ENCODE results near the gene SLC22A7.

SLC22A7 gene, protein sequence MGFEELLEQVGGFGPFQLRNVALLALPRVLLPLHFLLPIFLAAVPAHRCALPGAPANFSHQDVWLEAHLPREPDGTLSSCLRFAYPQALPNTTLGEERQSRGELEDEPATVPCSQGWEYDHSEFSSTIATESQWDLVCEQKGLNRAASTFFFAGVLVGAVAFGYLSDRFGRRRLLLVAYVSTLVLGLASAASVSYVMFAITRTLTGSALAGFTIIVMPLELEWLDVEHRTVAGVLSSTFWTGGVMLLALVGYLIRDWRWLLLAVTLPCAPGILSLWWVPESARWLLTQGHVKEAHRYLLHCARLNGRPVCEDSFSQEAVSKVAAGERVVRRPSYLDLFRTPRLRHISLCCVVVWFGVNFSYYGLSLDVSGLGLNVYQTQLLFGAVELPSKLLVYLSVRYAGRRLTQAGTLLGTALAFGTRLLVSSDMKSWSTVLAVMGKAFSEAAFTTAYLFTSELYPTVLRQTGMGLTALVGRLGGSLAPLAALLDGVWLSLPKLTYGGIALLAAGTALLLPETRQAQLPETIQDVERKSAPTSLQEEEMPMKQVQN

DNA sequence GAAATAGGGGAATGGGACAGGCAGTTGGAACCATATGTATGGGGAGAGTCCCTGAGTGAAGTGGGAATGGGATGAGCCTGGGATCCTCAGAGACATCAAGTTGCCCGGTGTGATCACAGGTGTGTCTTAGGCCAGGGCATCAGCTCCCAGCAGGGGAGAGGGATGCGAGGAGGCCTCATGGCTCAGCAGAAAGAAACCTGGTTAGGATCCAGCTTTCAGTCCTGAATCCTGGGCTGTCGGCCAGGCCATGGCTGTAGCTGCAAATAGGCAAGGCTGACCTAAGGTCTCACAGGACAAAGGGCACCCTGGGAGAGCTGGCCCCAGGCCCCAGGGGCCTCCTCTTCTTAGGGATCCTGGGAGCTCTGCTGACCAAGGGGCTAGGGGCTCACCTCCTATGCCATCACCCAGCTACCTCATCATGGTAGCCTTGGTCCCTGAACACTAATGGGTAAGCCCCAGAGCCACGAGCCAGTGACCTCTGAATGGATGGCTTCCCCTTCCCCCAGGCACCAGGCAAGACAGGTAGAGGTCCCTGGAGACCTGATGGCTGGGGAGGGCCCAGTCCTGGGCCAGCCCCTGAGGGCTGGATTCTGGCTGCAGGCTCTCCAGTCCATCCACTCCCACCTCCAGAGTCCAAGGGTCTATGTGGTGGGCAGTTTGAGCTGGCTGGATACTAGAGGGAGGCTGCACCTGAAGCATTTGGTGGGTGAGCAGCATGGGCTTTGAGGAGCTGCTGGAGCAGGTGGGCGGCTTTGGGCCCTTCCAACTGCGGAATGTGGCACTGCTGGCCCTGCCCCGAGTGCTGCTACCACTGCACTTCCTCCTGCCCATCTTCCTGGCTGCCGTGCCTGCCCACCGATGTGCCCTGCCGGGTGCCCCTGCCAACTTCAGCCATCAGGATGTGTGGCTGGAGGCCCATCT, at the start of gene SLC22A7:
SLC22A7 (plus strand) TSS at position 617 of the 921 bp plus-strand sequence; CDS start at position 716, 99 bp downstream.
- Mint-ChIP-seq H3K9me3 (no peaks in the 10 kb centered on the region), H3K27me3 (ENCODE audit: low read depth) (peaks cover 14% of the 10 kb centered on the region), H3K27ac (no peak within 1 kb of the TSS), H3K4me1 (ENCODE audit: low read depth) (no peaks in the 10 kb centered on the region), H3K36me3 (ENCODE audit: low read depth) (no peaks in the 10 kb centered on the region), H3K4me3 (no peak within 1 kb of the TSS)
- DNase-seq (ENCODE audit: low spot score), result no peak

DNA sequence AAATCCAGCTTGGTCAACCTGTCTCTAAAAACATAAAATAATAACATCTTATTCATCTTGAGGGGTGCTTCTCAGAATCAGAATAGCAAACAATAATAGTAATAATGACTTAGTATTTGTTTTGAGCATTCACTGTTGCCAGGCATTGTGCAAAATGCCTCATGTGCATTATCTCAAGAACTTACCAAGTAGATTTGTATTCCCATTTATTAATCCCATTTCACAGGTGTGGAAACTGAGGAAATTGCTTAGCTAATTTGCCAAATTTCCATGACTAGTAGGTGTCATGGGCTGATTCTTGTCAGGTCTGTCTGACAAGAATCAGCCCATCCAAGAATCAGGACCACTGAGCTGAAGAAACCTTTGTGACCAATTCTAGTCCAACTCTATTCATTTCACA, 49.3 kb upstream of the SLC22A7 start:
- Mint-ChIP-seq H3K4me1 (ENCODE audit: low read depth) (peaks cover 16% of the 10 kb centered on the region), H3K36me3 (ENCODE audit: low read depth) (no peaks in the 10 kb centered on the region), H3K9me3 (no peaks in the 10 kb centered on the region), H3K27ac (no peak overlapping the region), H3K27me3 (ENCODE audit: low read depth) (peaks cover 19% of the 10 kb centered on the region), H3K4me3 (no peak overlapping the region)
- DNase-seq (ENCODE audit: low spot score), result no peak

DNA sequence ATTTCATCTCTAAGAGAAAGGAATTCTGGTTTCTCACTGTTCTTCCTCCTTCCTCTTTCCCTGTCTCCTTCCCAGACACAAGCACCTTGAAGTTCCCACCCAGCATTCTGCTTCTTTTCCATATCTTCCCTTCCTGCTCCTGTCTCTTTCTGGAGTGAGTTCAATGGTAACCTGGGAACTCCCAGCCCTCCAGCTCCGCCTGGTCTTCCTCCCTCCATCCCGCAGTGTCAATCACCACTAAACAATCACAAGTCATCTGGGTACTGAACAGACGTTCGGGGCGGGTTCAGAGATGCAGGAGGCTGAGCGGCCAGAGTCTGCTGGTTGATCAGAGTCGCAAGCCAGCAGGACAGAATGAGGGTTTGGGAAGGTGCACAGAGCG, 47.1 kb upstream of the SLC22A7 start:
- no peak for DNase-seq (ENCODE audit: low spot score)
- Mint-ChIP-seq H3K9me3 (no peaks in the 10 kb centered on the region), H3K27me3 (ENCODE audit: low read depth) (peaks cover 19% of the 10 kb centered on the region), H3K27ac (no peak overlapping the region), H3K4me1 (ENCODE audit: low read depth) (peaks cover 16% of the 10 kb centered on the region), H3K4me3 (no peak overlapping the region), H3K36me3 (ENCODE audit: low read depth) (no peaks in the 10 kb centered on the region)

DNA sequence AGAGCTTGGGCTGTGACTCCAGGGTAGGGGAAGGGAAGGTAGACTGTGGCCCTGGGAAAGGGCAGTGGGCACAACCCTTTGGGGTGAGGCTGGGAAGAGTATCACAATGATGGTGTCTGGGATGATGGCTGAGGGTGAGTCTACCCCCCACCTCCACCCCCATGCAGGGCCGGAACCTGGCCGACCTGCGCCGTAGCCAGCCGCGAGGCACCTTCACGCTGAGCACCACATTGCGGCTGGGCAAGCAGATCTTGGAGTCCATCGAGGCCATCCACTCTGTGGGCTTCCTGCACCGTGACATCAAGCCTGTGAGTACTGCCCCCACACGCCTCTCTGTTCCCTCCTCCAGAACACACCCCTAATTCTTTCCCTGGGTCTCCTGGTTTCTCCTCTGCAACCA, 44.7 kb upstream of the SLC22A7 start:
- peaks cover 16% of the 10 kb centered on the region for H3K27me3 Mint-ChIP-seq (ENCODE audit: low read depth)
- H3K4me1 Mint-ChIP-seq (ENCODE audit: low read depth), result peaks cover 10% of the 10 kb centered on the region
- no peak for DNase-seq (ENCODE audit: low spot score)
- H3K36me3 Mint-ChIP-seq (ENCODE audit: low read depth), result no peaks in the 10 kb centered on the region
- H3K4me3 Mint-ChIP-seq, result no peak overlapping the region
- H3K9me3 Mint-ChIP-seq, result no peaks in the 10 kb centered on the region
- H3K27ac Mint-ChIP-seq, result no peak overlapping the region

DNA sequence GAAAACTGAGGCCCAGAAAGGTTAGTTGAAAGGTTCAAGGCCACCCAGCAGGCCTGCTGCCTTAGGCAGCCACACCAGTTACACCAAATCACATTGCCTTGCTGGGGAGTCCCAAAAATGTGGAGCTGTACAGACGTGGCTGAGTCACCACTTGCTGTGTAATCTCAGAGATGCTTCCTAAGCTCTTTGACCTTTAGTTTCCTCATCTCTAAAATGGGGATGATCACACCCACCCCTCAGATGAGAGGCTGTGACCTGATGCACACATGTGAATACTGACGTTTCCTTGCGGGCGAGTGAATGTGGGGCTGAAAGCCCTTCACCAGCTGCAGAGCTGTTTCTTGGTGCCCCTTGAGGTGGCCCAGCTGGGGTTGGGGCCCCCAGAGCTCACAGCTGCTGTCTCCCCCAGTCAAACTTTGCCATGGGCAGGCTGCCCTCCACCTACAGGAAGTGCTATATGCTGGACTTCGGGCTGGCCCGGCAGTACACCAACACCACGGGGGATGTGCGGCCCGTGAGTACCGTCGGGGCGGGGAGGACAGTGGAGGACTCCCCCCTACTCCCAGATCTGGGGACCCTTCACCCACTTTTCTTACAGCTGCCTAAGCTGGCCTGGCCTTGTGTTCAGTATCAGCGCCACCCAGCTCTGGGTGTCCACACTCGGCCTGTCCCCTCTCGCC, 43.8 kb upstream of the SLC22A7 start:
- Mint-ChIP-seq H3K27ac (no peak overlapping the region), H3K4me3 (no peak overlapping the region), H3K27me3 (ENCODE audit: low read depth) (peaks cover 13% of the 10 kb centered on the region), H3K4me1 (ENCODE audit: low read depth) (peaks cover 10% of the 10 kb centered on the region), H3K36me3 (ENCODE audit: low read depth) (no peaks in the 10 kb centered on the region), H3K9me3 (no peaks in the 10 kb centered on the region)
- DNase-seq (ENCODE audit: low spot score), result peak; percentile 60

DNA sequence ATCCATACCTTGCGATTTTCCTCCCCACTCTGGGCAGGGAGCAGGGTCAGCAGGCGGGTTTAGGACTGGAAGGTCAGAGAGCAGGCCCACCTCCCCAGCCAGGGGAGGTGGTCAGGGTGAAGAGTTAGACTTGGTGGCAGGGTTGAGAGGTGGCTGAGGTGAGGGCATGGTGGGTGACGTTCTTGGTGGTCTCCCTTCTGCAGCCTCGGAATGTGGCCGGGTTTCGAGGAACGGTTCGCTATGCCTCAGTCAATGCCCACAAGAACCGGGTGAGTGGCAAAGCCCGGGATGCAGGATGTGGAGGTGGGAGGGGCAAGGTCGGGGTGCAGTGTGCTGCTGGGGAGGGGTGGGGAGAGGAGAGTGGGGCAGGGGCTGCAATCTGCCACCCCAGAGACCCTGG, 43.2 kb upstream of the SLC22A7 start:
- Mint-ChIP-seq H3K36me3 (ENCODE audit: low read depth) (no peaks in the 10 kb centered on the region), H3K27me3 (ENCODE audit: low read depth) (peaks cover 13% of the 10 kb centered on the region), H3K4me3 (no peak overlapping the region), H3K9me3 (no peaks in the 10 kb centered on the region), H3K27ac (no peak overlapping the region), H3K4me1 (ENCODE audit: low read depth) (peaks cover 10% of the 10 kb centered on the region)
- no peak for DNase-seq (ENCODE audit: low spot score)

DNA sequence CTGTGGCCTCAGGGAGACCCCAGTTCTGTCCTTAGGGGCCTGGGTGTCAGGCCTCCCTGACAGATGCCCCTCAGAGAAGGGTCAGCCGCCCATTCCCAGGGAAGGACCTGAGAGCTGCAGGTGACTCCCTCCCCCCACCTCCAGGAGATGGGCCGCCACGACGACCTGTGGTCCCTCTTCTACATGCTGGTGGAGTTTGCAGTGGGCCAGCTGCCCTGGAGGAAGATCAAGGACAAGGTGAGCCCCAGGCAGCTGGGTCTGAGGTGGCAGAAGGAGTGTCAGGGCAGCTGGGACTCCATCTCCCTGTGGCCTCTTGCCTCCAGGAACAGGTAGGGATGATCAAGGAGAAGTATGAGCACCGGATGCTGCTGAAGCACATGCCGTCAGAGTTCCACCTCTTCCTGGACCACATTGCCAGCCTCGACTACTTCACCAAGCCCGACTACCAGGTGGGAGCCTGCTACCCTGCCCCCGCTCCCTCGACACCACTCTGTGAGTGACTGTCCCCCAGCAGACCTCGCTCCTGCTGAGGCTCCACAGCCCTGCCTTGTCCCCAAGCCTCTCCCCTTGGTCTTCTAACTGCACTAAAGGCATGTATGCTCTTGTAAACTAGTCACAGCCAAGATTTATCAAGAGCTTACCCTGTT, 42.5 kb upstream of the SLC22A7 start:
- no peaks in the 10 kb centered on the region for H3K9me3 Mint-ChIP-seq
- DNase-seq (ENCODE audit: low spot score), result no peak
- H3K4me1 Mint-ChIP-seq (ENCODE audit: low read depth), result peaks cover 10% of the 10 kb centered on the region
- no peaks in the 10 kb centered on the region for H3K36me3 Mint-ChIP-seq (ENCODE audit: low read depth)
- peaks cover 13% of the 10 kb centered on the region for H3K27me3 Mint-ChIP-seq (ENCODE audit: low read depth)
- no peak overlapping the region for H3K4me3 Mint-ChIP-seq
- no peak overlapping the region for H3K27ac Mint-ChIP-seq

DNA sequence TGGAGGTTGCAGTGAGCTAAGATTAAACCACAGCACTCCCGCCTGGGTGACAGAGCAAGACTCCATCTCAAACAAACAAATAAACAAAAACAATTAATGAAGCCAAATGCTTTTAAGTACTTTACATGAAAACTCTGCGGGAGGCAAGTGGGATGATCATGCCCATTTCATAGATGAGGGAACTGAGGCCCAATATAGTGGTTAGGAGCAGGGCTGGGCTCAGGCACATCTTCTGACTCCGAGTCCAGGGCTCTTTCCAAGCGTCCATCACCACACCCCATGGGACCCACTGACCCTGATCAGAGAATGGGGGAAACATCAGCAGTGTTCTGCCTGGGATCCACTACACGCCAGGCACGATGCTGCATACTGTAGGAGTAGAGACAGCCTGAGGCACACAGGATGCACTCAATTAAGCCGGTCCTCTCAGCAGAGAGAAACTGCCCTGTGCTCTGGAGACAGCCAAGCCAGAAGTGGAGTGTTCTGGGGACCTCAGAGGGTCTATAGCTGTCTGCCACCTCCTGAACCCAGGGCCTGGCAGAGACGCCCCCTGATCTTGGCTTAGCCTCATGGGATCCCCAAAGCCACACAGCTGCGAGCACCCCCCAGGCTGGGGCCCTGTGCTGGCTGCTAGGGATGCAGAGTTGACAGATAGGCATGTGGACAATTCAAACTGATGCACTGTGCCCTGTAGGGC, 41.2 kb upstream of the SLC22A7 start:
- Mint-ChIP-seq H3K36me3 (ENCODE audit: low read depth) (no peaks in the 10 kb centered on the region), H3K9me3 (no peaks in the 10 kb centered on the region), H3K27ac (no peak overlapping the region), H3K4me3 (no peak overlapping the region), H3K27me3 (ENCODE audit: low read depth) (peaks cover 3% of the 10 kb centered on the region), H3K4me1 (ENCODE audit: low read depth) (peaks cover 5% of the 10 kb centered on the region)
- DNase-seq (ENCODE audit: low spot score), result no peak

DNA sequence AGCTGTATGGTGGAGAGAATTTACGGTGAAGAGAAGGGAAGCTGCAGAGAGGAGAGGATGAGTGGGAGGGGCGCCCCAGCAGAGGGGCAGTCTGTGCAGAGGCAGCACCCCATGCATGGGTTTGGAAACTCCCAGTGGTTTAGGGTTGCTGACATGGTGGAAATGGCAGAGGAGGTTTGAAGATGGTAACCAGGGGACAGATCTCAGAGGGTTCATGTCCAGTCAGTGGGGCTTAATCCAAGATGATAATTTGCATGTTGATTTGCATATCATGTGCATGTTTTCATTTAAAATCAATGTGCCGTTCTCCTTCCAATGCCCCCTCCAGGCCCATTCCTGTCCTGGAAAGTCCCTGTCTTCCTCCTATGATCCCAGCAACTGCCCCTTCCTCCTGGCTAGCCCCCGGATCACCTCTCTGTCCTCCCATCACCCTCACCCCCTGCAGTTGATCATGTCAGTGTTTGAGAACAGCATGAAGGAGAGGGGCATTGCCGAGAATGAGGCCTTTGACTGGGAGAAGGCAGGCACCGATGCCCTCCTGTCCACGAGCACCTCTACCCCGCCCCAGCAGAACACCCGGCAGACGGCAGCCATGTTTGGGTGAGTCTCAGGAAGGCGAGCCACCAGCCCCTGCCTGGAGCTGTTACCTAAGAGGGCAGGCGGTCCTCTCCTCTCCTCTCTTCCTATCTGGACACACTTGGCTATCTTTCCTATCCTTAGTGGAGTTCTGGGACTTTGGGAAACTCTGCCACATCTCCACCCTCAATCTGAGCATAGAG, 40.5 kb upstream of the SLC22A7 start:
- H3K4me3 Mint-ChIP-seq, result no peak overlapping the region

DNA sequence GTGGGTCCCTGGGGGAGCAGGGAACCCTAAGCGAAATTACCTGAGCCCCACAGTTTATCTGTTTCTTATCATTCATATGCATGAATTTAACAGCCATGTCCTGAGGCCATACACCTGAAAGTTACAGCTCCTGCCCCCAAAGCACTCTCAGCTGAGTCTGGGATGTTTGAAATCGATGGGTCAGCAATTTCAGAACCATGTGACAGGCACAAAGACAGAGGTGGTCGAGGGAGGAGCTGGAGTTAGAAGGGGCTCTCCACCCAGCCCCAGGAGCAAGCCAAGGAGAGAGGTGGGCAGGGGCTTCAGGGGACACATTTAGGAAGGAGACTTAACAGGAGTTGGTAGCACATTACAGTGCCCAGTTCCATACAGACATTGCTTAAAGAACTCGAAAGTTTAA, 39.9 kb upstream of the SLC22A7 start:
- no peak overlapping the region for H3K27ac Mint-ChIP-seq
- H3K36me3 Mint-ChIP-seq (ENCODE audit: low read depth), result no peaks in the 10 kb centered on the region
- DNase-seq (ENCODE audit: low spot score), result no peak
- H3K9me3 Mint-ChIP-seq, result no peaks in the 10 kb centered on the region
- peaks cover 5% of the 10 kb centered on the region for H3K4me1 Mint-ChIP-seq (ENCODE audit: low read depth)
- H3K27me3 Mint-ChIP-seq (ENCODE audit: low read depth), result no peaks in the 10 kb centered on the region
- no peak overlapping the region for H3K4me3 Mint-ChIP-seq

More for the DNA sequence above, 40.5 kb upstream of the SLC22A7 start:
- no peak overlapping the region for H3K27ac Mint-ChIP-seq
- peak; percentile 65 for DNase-seq (ENCODE audit: low spot score)
- H3K4me1 Mint-ChIP-seq (ENCODE audit: low read depth), result peaks cover 5% of the 10 kb centered on the region
- no peaks in the 10 kb centered on the region for H3K27me3 Mint-ChIP-seq (ENCODE audit: low read depth)
- no peaks in the 10 kb centered on the region for H3K9me3 Mint-ChIP-seq
- no peaks in the 10 kb centered on the region for H3K36me3 Mint-ChIP-seq (ENCODE audit: low read depth)

DNA sequence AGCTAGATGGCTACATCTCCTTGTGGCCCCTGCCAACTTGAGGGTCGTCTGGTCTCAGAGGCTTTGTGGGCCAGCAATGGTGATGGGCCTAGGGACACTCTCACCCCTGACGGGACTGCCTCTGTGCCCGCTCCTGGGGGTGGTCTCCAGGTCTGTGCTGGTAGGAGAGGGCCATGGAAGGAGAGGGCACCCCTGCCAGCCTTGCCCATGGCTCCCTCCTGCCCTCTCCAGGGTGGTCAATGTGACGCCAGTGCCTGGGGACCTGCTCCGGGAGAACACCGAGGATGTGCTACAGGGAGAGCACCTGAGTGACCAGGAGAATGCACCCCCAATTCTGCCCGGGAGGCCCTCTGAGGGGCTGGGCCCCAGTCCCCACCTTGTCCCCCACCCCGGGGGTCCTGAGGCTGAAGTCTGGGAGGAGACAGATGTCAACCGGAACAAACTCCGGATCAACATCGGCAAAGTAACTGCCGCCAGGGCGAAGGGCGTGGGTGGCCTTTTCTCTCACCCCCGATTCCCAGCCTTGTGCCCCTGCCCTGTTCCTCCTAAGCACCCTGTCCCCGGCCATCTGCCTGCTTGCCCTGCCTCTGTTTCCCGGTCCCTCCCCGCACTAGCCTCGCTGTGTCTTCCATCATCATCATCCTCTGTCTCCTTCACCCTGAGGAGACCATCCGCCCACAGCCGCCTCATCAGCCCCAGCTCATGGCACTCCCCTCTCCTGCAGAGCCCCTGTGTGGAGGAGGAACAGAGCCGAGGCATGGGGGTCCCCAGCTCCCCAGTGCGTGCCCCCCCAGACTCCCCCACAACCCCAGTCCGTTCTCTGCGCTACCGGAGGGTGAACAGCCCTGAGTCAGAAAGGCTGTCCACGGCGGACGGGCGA, 39.0 kb upstream of the SLC22A7 start:
- Mint-ChIP-seq H3K36me3 (ENCODE audit: low read depth) (no peaks in the 10 kb centered on the region), H3K4me1 (ENCODE audit: low read depth) (peaks cover 5% of the 10 kb centered on the region), H3K9me3 (no peaks in the 10 kb centered on the region), H3K27ac (no peak overlapping the region), H3K27me3 (ENCODE audit: low read depth) (no peaks in the 10 kb centered on the region), H3K4me3 (no peak overlapping the region)
- no peak for DNase-seq (ENCODE audit: low spot score)

DNA sequence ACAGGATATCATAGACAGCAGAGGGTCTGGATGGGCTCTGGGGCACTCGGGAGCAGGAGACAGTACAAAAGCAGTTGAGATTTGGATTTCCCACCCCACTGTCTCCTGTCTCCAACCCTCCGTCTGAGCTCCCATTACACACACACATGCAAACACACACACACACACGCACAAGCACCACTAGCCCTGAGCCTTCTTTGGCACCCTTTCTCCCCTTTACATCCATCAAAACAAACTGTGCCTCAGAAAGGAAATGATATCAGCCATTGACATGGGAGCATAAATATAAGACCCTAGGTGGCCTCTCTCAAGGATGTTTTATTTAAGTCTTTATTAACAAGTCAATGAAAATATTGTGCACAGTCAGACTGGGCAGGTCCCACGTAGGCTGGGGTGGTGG, 37.3 kb upstream of the SLC22A7 start:
- H3K36me3 Mint-ChIP-seq (ENCODE audit: low read depth), result no peaks in the 10 kb centered on the region
- H3K27me3 Mint-ChIP-seq (ENCODE audit: low read depth), result no peaks in the 10 kb centered on the region
- no peak overlapping the region for H3K27ac Mint-ChIP-seq
- H3K9me3 Mint-ChIP-seq, result no peaks in the 10 kb centered on the region
- H3K4me1 Mint-ChIP-seq (ENCODE audit: low read depth), result peaks cover 5% of the 10 kb centered on the region
- no peak overlapping the region for H3K4me3 Mint-ChIP-seq
- DNase-seq (ENCODE audit: low spot score), result no peak

Measured in T-helper 2 cell treated with Interferon-gamma antibody and Interleukin-4, amounts not matched to agents 5 μg/mL and 100 μg/mL, for 36 hours (primary cell).